Astrocyte (in vitro differentiated cells and primary cell): ENCODE measurements around the gene LAMA4.

Experiments used
- CTCF ChIP-seq: IDR thresholded peaks from 2 replicates; pipeline ENCODE4 v1.5.1; 2011; ENCODE audit warnings: low read depth, mild to moderate bottlenecking, inconsistent platforms, low read length, moderate library complexity; ENCODE audit not compliant: insufficient read depth
- EZH2 ChIP-seq: IDR thresholded peaks from 2 replicates; pipeline ENCODE4 v1.6.1; 2012; ENCODE audit warnings: mild to moderate bottlenecking, low read length, inconsistent platforms; ENCODE audit not compliant: insufficient read depth

- TF ChIP-seq CTCF (no peak), EZH2 (no peak)
Observed at GRCh38 chr6:112252571-112253497, 1.5 kb downstream of the LAMA4 start.
